GM19468 (cell line): ENCODE measurements around the gene LDLRAD2.

Source experiments
- ATAC-seq: cut with Tn5 transposase; IDR thresholded peaks from one replicate; pipeline ENCODE4 v1.9.1; 2021; ENCODE audit warnings: mild to moderate bottlenecking, moderate library complexity, moderate number of reproducible peaks; ENCODE audit not compliant: unreplicated experiment; ENCODE audit errors: extremely low read depth

The LDLRAD2 gene

DNA sequence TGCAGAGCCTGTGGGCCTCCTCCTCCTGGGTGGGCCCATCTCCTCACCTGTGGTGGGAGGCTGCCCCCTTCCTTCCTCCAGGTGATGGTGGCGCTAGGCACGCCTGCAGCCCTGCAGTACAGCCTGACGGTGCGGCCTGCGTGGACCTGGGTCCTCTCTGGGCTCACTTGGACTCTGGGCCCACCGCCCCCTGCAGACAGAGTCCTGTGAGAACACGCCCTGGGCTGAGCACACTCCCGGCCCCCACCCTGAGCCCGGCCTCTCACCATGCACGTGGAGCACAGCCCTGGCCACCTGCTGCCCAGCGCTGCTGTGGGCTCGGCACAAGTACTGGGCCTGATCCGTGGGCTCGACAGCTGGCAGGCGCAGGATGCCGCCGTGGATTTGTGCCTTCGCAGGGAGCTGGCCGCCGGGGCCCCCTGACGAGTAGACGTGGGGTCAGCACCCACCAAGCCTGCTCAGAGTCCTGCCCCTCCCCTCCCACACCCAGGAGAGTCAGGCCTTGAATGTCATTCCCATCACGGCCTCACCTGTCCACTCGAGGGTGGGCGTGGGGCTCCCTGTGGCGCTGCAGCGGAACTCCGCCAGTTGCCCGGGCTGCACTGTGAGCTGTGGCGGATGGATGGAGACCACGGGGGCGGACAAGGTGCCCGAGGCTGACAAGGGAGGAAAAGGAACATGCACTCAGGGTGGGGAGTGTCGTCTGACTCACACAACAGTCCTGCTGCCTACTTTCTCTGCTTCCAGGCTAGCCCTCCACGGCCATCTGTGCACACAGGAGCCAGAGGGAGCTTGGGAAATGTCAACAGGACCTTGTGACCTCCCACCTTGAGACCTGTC, 43.4 kb downstream of the LDLRAD2 start:
- no peak for ATAC-seq

DNA sequence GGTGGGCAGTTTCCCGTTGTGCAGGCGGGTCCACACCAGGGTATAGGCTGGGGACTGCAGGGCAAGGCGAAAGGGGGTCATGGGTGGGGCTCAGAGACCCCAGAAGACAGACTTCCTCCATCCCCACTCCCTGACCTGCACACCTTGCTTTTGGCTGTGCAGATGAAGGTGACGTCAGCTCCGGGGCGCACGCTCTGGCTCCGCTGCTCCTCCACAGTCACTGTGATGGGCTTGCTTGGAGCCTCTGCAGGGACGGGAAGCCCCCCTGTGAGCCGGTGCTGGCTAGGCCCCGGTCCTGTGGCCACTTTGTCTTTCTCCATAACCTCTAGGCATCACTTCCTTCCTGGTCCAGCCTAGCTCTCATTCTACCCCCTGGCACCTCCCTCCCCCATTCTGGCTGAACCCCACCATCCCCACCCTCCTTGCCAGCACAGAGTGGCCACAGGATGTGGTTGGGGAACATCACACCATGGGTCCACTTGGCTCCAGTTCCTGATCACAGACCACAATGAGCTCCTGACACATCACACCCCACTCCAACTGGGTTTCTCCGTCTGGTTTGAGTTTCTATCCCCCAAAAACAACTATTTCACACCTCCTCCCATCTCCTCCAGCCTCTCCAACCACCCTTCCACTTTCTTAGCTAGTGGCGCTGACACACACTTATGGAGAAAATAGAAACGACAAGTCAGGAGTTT, 45.2 kb downstream of the LDLRAD2 start:
- ATAC-seq = no peak

DNA sequence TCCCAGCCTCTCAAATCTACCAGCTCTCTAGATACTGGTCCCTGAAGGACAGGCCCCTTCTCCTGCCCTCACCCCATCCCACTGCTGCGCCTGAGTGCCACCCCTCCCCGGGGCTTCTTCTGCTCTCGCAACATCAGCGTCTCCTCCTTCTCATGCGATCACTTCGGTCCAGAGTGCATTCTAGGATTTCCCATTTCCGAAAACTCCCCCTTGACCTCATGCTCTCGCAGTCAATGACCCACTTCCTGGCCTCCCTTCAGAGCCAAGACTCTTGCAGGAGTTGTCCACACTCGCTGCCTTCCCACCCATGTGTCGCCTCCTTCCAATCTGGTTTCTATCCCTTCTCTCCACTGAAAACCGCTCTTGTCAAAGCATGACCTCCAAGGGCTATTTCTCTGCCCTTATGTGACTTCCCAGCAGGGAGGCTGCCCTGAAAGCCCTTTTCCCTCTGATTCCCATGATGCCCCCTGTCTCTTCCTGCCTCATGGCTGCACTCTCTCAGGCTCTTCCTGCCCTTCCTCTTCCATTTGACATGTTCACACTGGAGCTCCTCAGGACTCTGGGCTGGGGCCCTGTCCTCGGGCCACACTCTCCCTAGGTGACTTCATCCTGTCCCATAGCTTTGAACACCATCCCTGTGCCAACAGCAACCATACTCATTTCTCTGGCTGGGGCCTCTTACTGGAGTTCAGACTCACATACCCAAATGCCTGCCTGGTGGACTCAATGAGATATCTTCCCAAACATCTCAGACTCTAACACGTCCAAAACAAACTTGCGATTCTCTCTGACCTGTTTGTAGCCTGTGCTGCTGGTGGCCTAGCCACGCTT, 46.0 kb downstream of the LDLRAD2 start:
- ATAC-seq = no peak

DNA sequence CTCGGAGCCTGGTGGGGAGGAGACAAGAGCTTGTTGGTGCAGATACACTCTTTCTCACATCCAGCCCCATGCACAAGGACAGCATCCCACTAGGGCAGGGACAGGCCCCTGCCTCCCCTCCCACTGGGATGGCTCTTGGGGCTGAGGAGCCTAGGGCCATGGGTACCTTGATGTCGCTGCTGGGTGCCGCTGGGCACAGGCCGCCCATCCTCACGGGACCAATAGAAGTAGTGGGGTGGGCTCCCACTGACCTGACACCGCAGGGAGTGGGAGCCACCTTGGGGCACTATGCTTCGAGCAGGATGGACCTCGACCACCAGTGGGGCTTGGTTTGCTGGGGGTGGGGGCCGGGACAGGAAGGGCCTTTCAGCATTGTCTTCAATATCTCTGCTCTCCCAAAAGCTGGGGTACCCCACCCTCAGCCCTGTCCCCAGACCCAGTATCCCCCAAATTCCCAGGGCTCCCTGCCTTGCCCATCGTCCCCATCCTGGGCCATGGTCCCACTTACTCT, 47.7 kb downstream of the LDLRAD2 start:
- ATAC-seq = no peak

DNA sequence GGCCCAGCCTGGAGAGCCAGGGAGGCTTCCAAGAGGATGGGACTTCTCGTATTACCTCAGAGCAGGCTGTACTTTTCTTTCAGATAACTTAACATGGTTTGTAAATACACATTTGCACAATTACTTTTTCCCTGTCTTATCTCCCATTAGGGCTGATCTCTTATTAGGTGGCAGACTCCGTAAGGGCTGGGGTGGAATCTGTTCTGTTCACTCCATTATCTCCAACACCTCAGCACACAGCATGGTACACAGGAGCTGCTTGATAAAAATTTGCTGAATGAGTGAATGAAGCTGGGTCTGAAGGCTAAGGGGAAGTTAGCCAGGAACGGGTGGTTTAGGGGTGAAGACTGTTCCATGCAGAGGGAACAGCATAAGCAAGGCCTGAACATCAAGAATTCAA, 48.9 kb downstream of the LDLRAD2 start:
- no peak for ATAC-seq

DNA sequence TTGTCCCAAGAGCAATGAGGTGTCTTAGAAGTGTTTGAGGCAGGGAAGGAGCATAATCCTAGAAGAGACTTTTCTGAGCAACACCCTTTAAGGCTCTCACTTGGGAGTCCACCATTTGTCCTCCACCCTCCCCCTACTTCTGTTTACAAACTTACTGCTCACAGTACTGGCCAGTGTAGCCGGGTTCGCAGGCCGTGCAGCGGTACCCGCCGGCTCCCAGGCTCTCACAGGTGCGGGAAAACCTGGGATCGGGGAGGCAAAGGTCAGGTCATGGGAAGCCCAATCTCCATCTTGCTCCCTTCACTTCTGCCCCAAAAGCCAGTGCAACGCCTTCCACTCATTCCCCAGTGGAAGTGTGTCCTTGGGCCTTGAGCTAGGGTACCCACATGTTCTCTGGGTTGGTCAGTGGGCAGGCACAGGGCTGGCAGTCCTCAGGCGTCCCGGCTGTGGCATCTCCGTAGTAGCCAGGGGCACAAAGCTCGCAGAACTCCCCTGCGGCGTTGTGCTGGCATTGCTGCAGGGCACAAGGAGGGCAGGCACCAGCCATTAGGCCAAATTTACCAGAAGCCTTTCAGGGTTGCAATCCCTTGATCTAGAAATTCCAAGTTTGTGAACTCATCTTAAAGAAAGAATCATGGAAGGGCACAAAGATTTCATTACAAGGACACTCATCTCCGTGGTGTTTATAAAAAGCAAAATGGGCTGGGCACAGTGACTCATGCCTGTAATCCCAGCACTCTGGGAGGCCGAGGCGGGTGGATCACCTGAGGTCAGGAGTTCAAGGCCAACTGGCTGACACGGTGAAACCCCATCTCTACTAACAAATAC, 49.8 kb downstream of the LDLRAD2 start:
- no peak for ATAC-seq

DNA sequence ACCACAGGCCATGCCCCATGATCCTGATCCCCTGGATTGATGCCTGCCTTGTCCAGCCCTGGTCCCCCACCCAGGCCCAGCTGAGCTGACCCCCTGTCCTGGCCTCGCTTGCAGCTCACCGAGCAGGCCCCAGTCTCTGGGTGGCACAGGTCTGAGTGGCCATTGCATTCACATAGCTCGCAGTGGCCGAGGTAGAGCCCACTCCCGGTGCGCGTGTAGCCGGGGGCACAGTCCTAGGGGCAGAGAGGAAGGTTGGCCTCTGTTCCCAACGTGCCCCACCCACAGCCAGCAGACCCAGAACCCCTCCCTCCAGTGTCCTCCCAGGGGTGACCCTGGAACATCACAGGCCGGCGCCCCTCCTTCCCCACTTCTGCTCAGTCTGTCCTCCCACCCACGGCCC, 51.9 kb downstream of the LDLRAD2 start:
- ATAC-seq = no peak

DNA sequence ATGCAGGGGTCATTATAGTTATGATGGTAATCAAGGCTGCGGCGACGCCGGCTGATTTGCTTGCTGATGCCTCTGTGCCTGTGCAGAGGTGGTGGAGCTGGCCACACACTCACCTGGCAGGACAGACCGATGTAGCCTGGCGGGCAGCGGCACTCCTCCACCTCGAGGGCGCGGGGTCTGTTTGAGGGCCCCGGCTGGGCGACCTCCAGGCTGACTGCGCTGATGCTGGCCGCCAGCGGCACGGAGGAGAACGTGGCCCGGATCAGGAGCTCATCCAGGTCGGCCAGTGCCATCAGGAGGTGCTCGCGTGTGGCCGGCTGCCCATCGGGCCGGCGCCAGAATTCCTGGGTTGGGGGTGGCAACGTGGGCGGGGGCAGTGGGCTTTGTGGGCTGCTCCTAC, 52.7 kb downstream of the LDLRAD2 start:
- ATAC-seq = no peak

DNA sequence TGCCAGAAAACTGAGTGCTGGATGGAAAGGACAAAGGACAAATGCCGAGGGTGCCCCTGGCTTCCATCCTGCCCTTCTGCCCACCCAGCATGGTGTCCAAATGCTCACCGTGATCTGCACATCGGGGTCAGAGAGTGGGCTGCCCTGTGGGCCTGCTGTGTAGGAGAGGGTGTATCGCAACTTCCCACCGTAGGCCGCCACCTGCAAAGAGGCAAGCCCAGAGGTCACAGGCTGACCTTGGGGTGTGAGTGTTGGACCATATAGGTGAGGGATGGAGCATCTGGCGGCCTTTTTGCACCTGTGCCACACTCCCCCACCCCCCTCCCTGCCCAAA, 53.5 kb downstream of the LDLRAD2 start:
- ATAC-seq = no peak

DNA sequence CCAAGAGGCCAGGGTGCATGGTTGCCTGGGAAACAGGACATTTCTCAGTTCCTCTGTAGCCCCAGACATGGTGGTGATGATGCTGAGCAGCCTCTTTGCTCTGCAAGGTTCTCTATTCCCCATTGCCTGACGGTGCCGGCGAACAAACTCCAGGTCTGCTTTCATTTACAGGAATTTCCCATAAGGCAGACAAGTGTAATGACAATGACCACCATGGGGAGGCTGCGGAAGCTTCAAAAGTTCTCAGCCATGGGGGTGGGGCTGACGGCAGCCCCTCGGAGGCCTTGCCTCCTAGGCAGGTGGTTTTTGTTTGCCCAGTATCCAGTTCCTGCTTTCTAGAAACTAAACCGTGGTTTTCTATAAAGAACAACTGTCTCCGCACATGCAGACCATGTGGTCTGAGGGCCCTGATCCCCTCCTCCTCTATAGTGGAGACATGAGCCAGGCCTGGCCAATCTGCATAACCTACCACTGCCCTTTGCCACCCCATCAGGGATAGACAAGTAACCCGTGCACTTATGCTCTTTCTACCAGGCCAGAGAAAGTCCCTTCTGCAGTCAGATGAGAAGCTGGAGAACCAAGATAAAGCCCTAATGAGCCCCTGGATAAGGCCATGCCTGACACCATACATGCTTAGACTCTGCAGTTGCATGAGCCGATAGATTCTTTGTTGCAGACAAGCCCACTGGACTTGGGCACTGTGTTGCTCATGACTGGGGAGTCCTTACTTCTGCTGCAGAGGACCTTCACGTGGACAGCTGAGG, 54.1 kb downstream of the LDLRAD2 start:
- ATAC-seq = peak; percentile 74

DNA sequence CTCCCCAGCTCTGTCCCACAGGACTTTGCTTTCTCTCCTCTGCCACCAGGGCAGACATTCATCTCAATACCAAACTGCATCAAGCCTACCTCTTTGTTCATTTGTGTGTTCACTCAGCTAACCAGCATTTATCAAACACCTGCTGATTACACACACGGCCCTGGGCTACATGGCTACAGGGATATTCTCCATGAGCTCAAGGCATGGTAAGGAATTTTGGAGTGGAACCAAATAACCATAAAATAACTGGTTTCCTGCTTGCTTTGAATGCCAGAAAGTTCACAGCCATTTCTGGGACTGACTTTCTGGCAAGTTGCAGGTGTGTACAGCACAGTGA, 54.6 kb downstream of the LDLRAD2 start:
- no peak for ATAC-seq

DNA sequence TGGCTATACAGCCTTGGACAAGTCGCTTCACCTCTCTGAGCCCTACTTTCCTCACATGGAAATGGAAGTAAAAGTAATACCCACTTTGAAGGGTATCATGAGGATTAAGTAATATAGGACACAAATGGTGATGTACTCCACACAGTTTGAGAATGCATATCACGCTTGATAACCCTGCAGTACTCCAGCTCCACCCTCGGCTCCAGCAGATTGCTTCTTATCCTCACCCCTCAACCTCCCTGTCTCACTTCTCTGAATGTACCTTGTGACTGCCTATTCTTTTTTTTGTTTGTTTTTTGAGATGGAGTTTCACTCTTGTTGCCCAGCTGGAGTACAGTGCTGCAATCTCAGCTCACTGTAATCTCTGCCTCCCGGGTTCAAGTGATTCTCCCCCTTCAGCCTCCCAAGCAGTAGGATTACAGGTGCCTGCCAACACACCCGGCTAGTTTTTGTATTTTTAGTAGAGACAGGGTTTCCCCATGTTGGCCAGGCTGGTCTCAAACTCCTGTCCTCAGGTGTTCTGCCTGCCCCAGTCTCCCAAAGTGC, 55.5 kb downstream of the LDLRAD2 start:
- no peak for ATAC-seq

DNA sequence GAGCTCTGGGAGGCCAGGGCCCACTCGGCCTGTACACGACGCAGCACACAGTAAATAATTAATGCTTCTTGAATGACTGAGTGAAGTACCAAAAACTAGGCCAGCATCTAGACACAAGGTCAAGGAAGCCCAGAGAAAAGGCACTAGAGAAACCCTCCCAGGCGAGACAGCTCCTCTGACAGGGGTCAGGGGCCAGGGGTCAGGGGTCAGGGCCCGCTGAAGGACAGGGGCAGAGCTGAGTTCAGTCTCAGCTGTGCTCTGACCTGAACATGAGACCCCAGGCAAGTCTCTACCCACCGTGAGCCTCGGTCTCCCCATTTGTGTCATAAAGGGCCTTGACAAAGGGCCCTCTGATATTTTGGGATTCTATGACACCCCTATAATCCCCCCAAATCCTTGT, 56.4 kb downstream of the LDLRAD2 start:
- ATAC-seq = no peak

DNA sequence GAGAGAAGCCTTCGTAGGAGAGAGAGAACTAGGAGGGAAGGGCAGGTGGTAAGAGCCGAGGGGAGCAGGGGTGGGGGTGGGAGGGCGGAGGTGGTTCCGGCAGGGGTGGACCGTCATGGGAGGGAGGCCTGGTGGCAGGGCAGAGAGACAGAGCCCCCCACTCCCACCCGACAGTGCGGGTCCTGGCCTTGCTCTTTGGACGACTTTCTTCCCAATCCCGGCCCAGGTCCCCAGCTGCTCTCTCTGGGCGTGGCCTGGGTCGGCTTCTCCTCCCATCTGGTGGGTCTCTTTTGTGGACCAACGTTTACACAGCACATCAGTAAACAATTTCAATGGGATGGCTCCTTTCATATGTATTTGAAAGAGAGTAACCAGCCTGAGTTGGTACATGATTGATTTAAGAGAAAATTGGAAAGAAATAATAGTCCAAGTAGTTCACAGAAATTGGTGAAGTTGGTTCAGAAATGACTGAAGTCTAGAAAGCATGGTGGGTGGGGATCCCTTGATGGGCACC, 56.9 kb downstream of the LDLRAD2 start:
- no peak for ATAC-seq

DNA sequence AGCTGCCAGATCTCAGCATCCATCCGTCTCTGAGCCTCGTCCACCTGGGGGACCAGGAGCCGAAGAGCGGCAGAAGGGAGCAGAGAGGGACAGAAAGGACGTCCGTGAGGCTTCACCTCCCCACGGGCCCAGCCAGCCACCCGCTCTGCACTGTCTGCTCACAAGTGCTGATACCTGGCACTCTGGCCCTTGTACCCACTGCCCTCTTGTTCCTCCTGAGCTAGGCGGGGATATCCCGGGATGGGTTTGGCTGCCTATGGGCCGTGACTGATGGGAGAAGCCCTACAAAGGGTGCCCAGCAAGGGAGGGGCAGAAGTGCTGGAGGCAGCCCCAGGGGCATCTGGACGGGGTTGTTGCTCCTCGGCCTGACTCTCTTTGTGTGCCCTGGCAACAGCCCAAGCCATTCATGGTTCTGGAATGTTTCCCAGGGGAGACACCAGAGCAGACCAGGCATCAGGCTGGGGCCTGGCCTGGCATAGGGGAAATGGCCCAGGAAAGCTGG, 57.6 kb downstream of the LDLRAD2 start:
- no peak for ATAC-seq

DNA sequence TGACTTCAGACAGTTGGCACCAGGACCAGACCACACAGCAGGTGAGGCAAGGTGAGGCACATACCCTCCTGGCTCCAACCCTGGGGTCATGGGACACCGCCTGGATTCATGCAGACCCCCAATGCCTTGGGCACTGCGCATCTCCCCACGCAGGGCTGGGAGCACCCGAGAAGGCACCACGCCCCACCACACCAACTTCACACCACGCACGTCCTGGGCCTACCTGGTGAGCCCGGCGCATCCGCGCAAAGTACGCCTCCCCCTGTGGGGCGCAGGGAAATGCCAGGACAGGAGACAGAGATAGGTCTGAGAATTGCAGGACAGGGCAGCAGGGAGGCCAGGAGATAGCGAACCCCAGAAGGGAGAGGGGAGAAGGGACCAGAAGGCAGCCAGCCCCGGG, 58.5 kb downstream of the LDLRAD2 start:
- no peak for ATAC-seq

DNA sequence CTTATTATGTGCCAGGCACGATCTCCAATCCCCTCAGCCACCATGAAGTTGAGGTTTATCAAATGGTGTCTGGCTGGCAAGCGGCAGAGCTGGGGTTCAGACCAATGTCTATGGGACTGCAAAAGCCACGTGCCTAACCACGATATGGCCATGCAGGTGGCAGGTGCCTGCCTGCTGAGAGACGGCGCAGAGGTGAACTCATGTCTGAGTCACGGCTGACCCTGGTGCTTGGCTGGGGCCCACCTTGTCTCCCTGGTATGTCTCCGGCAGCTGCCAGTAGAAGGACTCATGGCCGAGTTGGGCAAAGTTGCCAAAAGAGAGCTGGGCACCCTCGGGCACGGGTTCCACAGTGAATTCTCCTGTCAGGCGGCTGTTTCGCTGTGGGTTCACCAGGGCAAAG, 59.9 kb downstream of the LDLRAD2 start:
- no peak for ATAC-seq

DNA sequence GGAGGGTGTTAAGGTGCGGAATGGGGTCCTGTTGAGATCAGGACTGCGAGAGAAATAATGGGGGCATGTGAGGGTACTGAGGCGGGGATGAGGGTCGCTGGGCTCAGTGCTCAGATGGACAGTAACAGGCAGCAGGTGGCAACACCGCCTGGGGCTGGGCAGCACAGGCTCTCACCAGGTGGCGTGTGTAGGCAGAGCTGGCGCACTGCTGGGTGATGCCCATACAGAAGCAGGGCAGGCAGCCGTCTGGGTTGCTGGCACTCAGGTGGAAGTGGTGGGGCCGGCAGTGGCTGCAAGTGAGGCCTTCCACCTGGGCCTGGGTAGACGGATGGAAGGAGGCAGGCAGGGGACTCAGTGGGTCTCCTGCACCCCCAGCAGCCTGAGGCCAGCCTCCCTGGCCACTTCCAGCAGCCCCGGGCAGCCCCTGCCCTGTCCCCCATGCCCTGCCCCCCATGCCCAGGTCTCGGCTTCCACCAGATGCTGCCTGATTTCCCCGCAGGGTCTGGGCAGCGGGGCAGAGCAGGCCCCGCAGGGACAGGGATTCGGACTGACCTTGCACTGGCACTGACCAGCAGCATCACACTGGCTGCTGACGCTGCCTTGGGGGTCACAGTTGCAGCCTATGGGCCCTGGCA, 60.5 kb downstream of the LDLRAD2 start:
- no peak for ATAC-seq
